Neural progenitor cell (in vitro differentiated cells): ENCODE data around the gene RPL5.

Experiments
- CTCF ChIP-seq: fragments of 200-600 bp; sonication (generic); IDR thresholded peaks from 2 replicates; pipeline ENCODE4 v1.5.1; 2017; ENCODE audit warnings: antibody characterized with exemption, mild to moderate bottlenecking
- EZH2 ChIP-seq: fragments of 200-600 bp; sonication (generic); IDR thresholded peaks from 2 replicates; pipeline ENCODE4 v1.6.1; 2017; ENCODE audit warnings: antibody characterized with exemption, mild to moderate bottlenecking, moderate library complexity
- EZH2phosphoT487 ChIP-seq: fragments of 200-600 bp; sonication (generic); IDR thresholded peaks from 2 replicates; pipeline ENCODE4 v1.6.1; 2017; ENCODE audit warnings: antibody characterized with exemption

DNA sequence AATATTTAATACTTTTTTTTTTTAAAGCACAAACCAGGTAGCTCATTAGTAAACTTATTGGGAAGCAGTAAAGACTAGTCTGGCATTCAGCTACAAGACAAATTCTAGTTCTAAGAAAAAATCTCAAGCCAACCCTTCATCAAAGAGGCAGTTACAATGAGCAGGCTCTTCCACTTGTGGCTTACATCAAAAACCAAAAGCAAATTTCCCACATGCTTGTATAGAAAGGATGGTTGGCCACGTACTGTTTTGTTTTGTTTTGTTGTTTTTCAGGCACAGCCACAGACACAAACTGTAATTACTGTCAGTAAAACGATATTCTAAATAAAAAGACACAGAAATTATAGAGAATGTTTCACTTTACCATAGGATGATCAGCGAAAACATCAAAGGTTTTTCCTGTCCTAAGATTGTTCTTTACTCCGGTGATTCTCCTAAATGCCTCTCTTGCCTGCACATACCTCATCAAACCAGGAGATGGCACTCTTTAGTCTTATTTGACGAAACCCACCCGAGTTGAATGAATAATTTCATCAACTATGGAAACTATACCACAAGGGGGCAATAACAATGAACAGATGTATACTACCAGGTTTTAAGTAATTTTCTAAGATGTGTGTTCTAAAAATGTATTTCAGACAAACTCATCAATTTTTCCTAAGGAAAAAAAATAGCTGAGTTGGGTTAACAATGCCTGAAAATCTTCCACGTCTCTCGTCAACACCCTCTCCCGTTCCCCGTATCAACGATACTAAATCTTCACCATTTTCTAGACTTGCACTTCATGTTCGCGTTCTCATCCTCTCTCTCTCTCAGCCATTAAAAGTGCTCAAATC, 26.9 kb downstream of the RPL5 start:
- TF ChIP-seq CTCF: peak; percentile 99
- no peak for TF ChIP-seq EZH2phosphoT487
- TF ChIP-seq EZH2: no peak
